HepG2 (cell line): ENCODE results near the gene OVAAL. TPM values are rescaled to one million over a fixed set of nuclear protein-coding genes. Genes with fewer than 3 reads are reported as not detected.

ENCODE experiments used
- ATAC-seq: fragments of 200-7000 bp; cut with Tn5 transposase; 3 replicates; pipeline ENCODE4 v1.9.1; 2020; ENCODE audit warnings: mild to moderate bottlenecking, moderate library complexity
- BruUV-seq: library from RNA; stranded (reverse); fragments of 400-500 nt; replicated peaks from 2 replicates; lab custom pipeline; 2021; lab: Mats Ljungman, UMichigan
- CTCF ChIA-PET: fragments of 300-600 bp; formaldehyde crosslinking; extraction: SDS; loops from one replicate; lab custom pipeline; 2021; ENCODE audit warnings: low total read pairs, inconsistent platforms, low intra/inter-chr PET ratio; lab: Yijun Ruan, JAX
- POLR2A ChIA-PET: fragments of 350-600 bp; sonication (Branson Sonifier 250); formaldehyde crosslinking; loops from one replicate; lab custom pipeline; 2020; ENCODE audit warnings: antibody characterized with exemption, inconsistent platforms; lab: Yijun Ruan, JAX
- DNase-seq: peaks from one replicate; pipeline ENCODE4 v3.0.0-alpha.2; 2015; ENCODE audit warnings: low spot score
- FAIRE-seq: peaks from 3 replicates; lab custom pipeline; 2011; peaks lifted over from hg19 to GRCh38; lab: Jason Lieb, UNC
- H2AFZ ChIP-seq: one replicate; pipeline ENCODE4 v1.6.1; 2011; ENCODE audit warnings: low read length, inconsistent platforms
- H3K27ac ChIP-seq: fragments of 300-600 bp; 3 replicates; pipeline ENCODE4 v1.8.0; 2011; ENCODE audit warnings: mixed run types, mild to moderate bottlenecking, mixed read lengths, low read length, inconsistent platforms; ENCODE audit not compliant: insufficient read depth; ENCODE audit errors: extremely low read length
- H3K27me3 ChIP-seq, 2 experiments: fragments of 200-600 bp in 1 of 2; 2 replicates in 1 of 2; 3 replicates in 1 of 2; pipeline versions ENCODE4 v1.6.0 to v1.8.0; 2011; ENCODE audit warnings: low read length in 2 of 2, mild to moderate bottlenecking in 2 of 2, moderate library complexity in 2 of 2, inconsistent platforms in 1 of 2; ENCODE audit not compliant: insufficient read depth in 2 of 2, control insufficient read depth in 1 of 2
- H3K36me3 ChIP-seq, 2 experiments: fragments of 200-600 bp in 1 of 2; replicated peaks in 1 of 2; 2 replicates in 1 of 2; 3 replicates in 1 of 2; pipeline versions ENCODE4 v1.5.1 to v1.8.0; 2011; ENCODE audit warnings: low read length in 2 of 2, inconsistent platforms in 1 of 2; ENCODE audit not compliant: insufficient read depth in 2 of 2, control insufficient read depth in 1 of 2
- H3K4me1 ChIP-seq: 2 replicates; pipeline ENCODE4 v1.5.1; 2012; ENCODE audit warnings: low read length, inconsistent platforms; ENCODE audit not compliant: insufficient read depth
- H3K4me2 ChIP-seq: 2 replicates; pipeline ENCODE4 v1.6.0; 2011; ENCODE audit warnings: low read depth, low read length, inconsistent platforms
- H3K4me3 ChIP-seq, 3 experiments: fragments of 200-600 bp in 1 of 3; sonication (generic), shearing (Covaris generic) in 1 of 3; replicated peaks in 1 of 3; 2 replicates each; pipeline ENCODE4 v1.5.1; 2011 to 2016; ENCODE audit warnings: low read length in 3 of 3, inconsistent platforms in 2 of 3, low read depth in 2 of 3, mild to moderate bottlenecking in 2 of 3, control low read depth in 1 of 3, mixed read lengths in 1 of 3; ENCODE audit not compliant: insufficient read depth in 1 of 3
- H3K79me2 ChIP-seq: one replicate; pipeline ENCODE4 v1.6.1; 2011; ENCODE audit warnings: low read length, inconsistent platforms; ENCODE audit not compliant: insufficient read depth
- H3K9ac ChIP-seq: 2 replicates; pipeline ENCODE4 v1.6.0; 2011; ENCODE audit warnings: mild to moderate bottlenecking, low read depth, low read length, inconsistent platforms; ENCODE audit not compliant: insufficient read depth
- H3K9me3 ChIP-seq: 2 replicates; pipeline ENCODE4 v1.5.1; 2012; ENCODE audit warnings: mild to moderate bottlenecking, low read length
- H4K20me1 ChIP-seq: 2 replicates; pipeline ENCODE4 v1.6.0; 2011; ENCODE audit warnings: inconsistent platforms, mild to moderate bottlenecking, low read length, moderate library complexity; ENCODE audit not compliant: insufficient read depth
- FOXO4 ChIP-seq: sonication (generic); formaldehyde crosslinking; conservative IDR thresholded peaks from 2 replicates; pipeline ENCODE4 v1.8.1; 2023; ENCODE audit warnings: missing genetic modification reagents
- MEF2D ChIP-seq: sonication (generic); formaldehyde crosslinking; IDR thresholded peaks from 2 replicates; pipeline ENCODE4 v1.5.1; 2020; ENCODE audit warnings: mild to moderate bottlenecking, missing genetic modification reagents
- SIX4 ChIP-seq: sonication (generic); formaldehyde crosslinking; IDR thresholded peaks from 2 replicates; pipeline ENCODE4 v1.4.0; 2020; ENCODE audit warnings: missing genetic modification reagents
- SNAI1 ChIP-seq: sonication (generic); formaldehyde crosslinking; IDR thresholded peaks from 2 replicates; pipeline ENCODE4 v1.5.0; 2020; ENCODE audit warnings: mild to moderate bottlenecking, missing genetic modification reagents, borderline replicate concordance
- ZNF230 ChIP-seq: sonication (generic); formaldehyde crosslinking; IDR thresholded peaks from 2 replicates; pipeline ENCODE4 v1.4.0; 2020; ENCODE audit warnings: mild to moderate bottlenecking, missing genetic modification reagents
- ZNF562 ChIP-seq: sonication (generic); formaldehyde crosslinking; IDR thresholded peaks from 2 replicates; pipeline ENCODE4 v1.8.0; 2022; ENCODE audit warnings: missing genetic modification reagents, borderline replicate concordance
- ZNF574 ChIP-seq: sonication (generic); formaldehyde crosslinking; IDR thresholded peaks from 2 replicates; pipeline ENCODE4 v1.4.0; 2020; ENCODE audit warnings: missing genetic modification reagents
- ZNF7 ChIP-seq: IDR thresholded peaks from 2 replicates; pipeline ENCODE4 v1.6.1; 2016; ENCODE audit warnings: missing biosample characterization, missing genetic modification reagents
- ZNF749 ChIP-seq: sonication (generic); formaldehyde crosslinking; IDR thresholded peaks from 2 replicates; pipeline ENCODE4 v1.8.0; 2022; ENCODE audit warnings: mild to moderate bottlenecking, missing genetic modification reagents, moderate library complexity, borderline replicate concordance
- ZUFSP ChIP-seq: sonication (generic); formaldehyde crosslinking; IDR thresholded peaks from 2 replicates; pipeline ENCODE4 v1.9.0; 2021; ENCODE audit warnings: missing genetic modification reagents, mild to moderate bottlenecking, borderline replicate concordance
- WGBS: methylation state at CpG from one replicate; pipeline ENCODE4 v1.1.6; 2017; ENCODE audit warnings: low lambda C conversion rate; 5-methylcytosine and 5-hydroxymethylcytosine counted together
- in situ Hi-C: cut with HindIII; loops from 2 replicates; pipeline ENCODE4 v1.10.0; 2017; ENCODE audit warnings: low pct_unique_long_range_greater_than_20kb; ENCODE audit not compliant: extremely low pct_ligation_motif_present
- intact Hi-C: fragments of 100-400 bp; cut with micrococcal nuclease; formaldehyde crosslinking; loops from one replicate; pipeline ENCODE4 v1.10.0; 2022; ENCODE audit not compliant: unreplicated experiment
- polyA plus RNA-seq, 8 experiments: library from polyadenylated mRNA; depleted of rRNA in 3 of 8; stranded (reverse) in 7 of 8; unstranded in 1 of 8; fragments of >200 nt; fragmentation: Illumina TruSeq in 4 of 8; extraction: Trizol in 4 of 8; gene quantifications; 2 replicates each; pipeline versions ENCODE4 v1.2.1 to v1.2.3, GENCODE V29; 2011 to 2016; ENCODE audit warnings: low read depth in 4 of 8, missing spikeins in 1 of 8, mixed read lengths in 1 of 8; ENCODE audit not compliant: insufficient read depth in 1 of 8
- total RNA-seq, 5 experiments: library from RNA; depleted of rRNA; stranded (reverse); fragments of >200 nt; fragmentation: Illumina TruSeq; extraction: Trizol; gene quantifications; 2 replicates each; pipeline ENCODE4 v1.2.3, GENCODE V29; 2016; ENCODE audit warnings: low read depth in 1 of 5

Gene OVAAL
- total and polyA plus RNA-seq, 2 of the 13 experiments (the other 11 are each of a cell fraction or from before 2014, with no cell fraction given), result 0.04 TPM; not detected in 1

GRCh38 chr1:180560868-180561600 lies 2.3 kb downstream of the OVAAL start:
- Histone ChIP-seq H3K27me3 (no peaks in the 10 kb centered on the region; a peak in 1 of 5 replicates), H2AFZ (no peak overlapping the region), H4K20me1 (no peaks in the 10 kb centered on the region), H3K79me2 (no peaks in the 10 kb centered on the region), H3K9ac (no peak overlapping the region), H3K4me3 (no peak overlapping the region), H3K27ac (no peak overlapping the region), H3K4me1 (peaks cover 32% of the 10 kb centered on the region), H3K36me3 (no peaks in the 10 kb centered on the region), H3K4me2 (no peak overlapping the region), H3K9me3 (no peaks in the 10 kb centered on the region)
- intact Hi-C loops (no loop called here), in situ Hi-C loops (no loop called here)
- DNase-seq (no peak), ATAC-seq (no peak), FAIRE-seq (no peak)
- WGBS, result 49% methylated on average over 5 of the region's 5 CpGs
- CTCF ChIA-PET, result no interaction called here
- TF ChIP-seq ZNF7 (0 out of 2 replicates have a peak, but pooled peaks have one; percentile 45), ZNF562 (CRISPR knock-in tag) (no peak), ZUFSP (CRISPR knock-in tag) (no peak)
- POLR2A ChIA-PET, result no interaction called here
- BruUV-seq, result no TSS peak

- BruUV-seq, result no TSS peak
- TF ChIP-seq SIX4 (CRISPR knock-in tag) (no peak), MEF2D (no peak), FOXO4 (CRISPR knock-in tag) (no peak), SNAI1 (CRISPR knock-in tag) (no peak), ZNF230 (no peak), ZNF749 (CRISPR knock-in tag) (no peak), ZNF574 (CRISPR knock-in tag) (no peak)
These were observed 3.9 kb downstream of the OVAAL start for GRCh38 chr1:180562640-180563025.

More at GRCh38 chr1:180562640-180563025, 3.9 kb downstream of the OVAAL start:
- in situ Hi-C loops (no loop called here), intact Hi-C loops (no loop called here)
- WGBS, result 80% methylated on average over 1 of the region's 1 CpG
- no peaks in the 10 kb centered on the region for H3K36me3 ChIP-seq
- H3K4me3 ChIP-seq, result no peak overlapping the region
- ChIA-PET POLR2A (interaction anchor here (1.0 kb wide), 1 partner anchor 41 kb away, joined by 3 read pairs; no protein-coding TSS in a partner anchor), CTCF (no interaction called here)
- ATAC-seq (peak; percentile 46), DNase-seq (no peak), FAIRE-seq (no peak)
- peaks cover 37% of the 10 kb centered on the region for H3K4me1 ChIP-seq
- H3K27me3 ChIP-seq, result no peaks in the 10 kb centered on the region
- 0 out of 2 replicates have a peak overlapping the region, but pooled peaks have one; percentile 38 for H3K4me2 ChIP-seq
- H3K27ac ChIP-seq, result no peak overlapping the region
- H2AFZ ChIP-seq, result no peak overlapping the region
- no peaks in the 10 kb centered on the region for H3K9me3 ChIP-seq
- no peaks in the 10 kb centered on the region for H3K79me2 ChIP-seq
- no peaks in the 10 kb centered on the region for H4K20me1 ChIP-seq
- no peak overlapping the region for H3K9ac ChIP-seq
